ENCODE measurements around the gene UBASH3B.

DNA sequence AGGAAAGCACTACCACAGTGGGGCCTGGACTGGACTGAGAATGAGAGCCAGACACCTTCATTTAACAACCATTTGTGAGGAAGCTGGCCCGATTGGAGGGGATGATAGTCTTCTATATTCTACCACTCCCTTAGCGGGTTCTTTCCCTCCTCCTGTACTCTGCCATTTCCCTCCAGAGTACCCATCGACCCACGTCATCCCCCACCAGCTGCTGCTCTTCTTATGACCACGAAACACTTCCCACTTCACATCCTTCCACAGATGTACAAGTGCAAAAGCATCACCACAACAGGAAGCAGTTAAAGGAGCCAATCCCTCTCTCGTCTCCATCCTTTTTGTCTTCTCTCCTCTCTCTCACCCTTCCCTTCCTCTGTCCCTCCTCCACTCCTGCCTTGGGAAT, 18.0 kb upstream of the UBASH3B start:
- TF ChIP-seq EZH2 (IDR thresholded peaks at IDR 0.05), result no peak
- no peak for TF ChIP-seq POLR2AphosphoS5 (IDR thresholded peaks at IDR 0.05; ENCODE audit: borderline replicate concordance, low read depth, low read length)
